DND-41 (cell line): Measurements from ENCODE around the gene KCNIP2.
A peak's percentile ranks its signal among the peaks of the same experiment; 100 is the strongest.

Source experiments
- ATAC-seq: fragments of 200-7000 bp; cut with Tn5 transposase; 3 replicates; pipeline ENCODE4 v1.9.1; 2021; ENCODE audit warnings: low read depth; ENCODE audit not compliant: insufficient read depth
- DNase-seq: peaks from one replicate; pipeline ENCODE4 v3.0.0-alpha.2; 2020
- H2AFZ ChIP-seq: 2 replicates; pipeline ENCODE4 v1.6.0; 2012; ENCODE audit warnings: low read depth, low read length
- H3K27ac ChIP-seq: 2 replicates; pipeline ENCODE4 v1.5.1; 2012; ENCODE audit warnings: low read length, inconsistent platforms
- H3K27me3 ChIP-seq: fragments of 200-600 bp; sonication (generic); 2 replicates; pipeline ENCODE4 v1.6.0; 2012; ENCODE audit warnings: low read length, mild to moderate bottlenecking, inconsistent platforms; ENCODE audit not compliant: insufficient read depth, poor library complexity
- H3K36me3 ChIP-seq: 2 replicates; pipeline ENCODE4 v1.5.1; 2012; ENCODE audit warnings: low read length, inconsistent platforms; ENCODE audit not compliant: insufficient read depth
- H3K4me1 ChIP-seq: 2 replicates; pipeline ENCODE4 v1.5.1; 2012; ENCODE audit warnings: mild to moderate bottlenecking, low read length; ENCODE audit not compliant: insufficient read depth
- H3K4me2 ChIP-seq: 2 replicates; pipeline ENCODE4 v1.6.0; 2012; ENCODE audit warnings: mild to moderate bottlenecking, moderate library complexity, low read length, inconsistent platforms; ENCODE audit not compliant: insufficient read depth
- H3K4me3 ChIP-seq, 2 experiments: fragments of 200-600 bp in 1 of 2; shearing (Covaris generic) in 1 of 2; 2 replicates each; pipeline ENCODE4 v1.5.1; 2012 to 2016; ENCODE audit warnings: inconsistent platforms in 2 of 2, low read length in 2 of 2, mild to moderate bottlenecking in 2 of 2, low read depth in 1 of 2, moderate library complexity in 1 of 2
- H3K79me2 ChIP-seq: 2 replicates; pipeline ENCODE4 v1.6.0; 2012; ENCODE audit warnings: low read length, inconsistent platforms; ENCODE audit not compliant: insufficient read depth
- H3K9ac ChIP-seq: 2 replicates; pipeline ENCODE4 v1.6.0; 2012; ENCODE audit warnings: low read depth, mild to moderate bottlenecking, inconsistent platforms, low read length, moderate library complexity
- H3K9me3 ChIP-seq: 2 replicates; pipeline ENCODE4 v1.5.1; 2012; ENCODE audit warnings: low read length, moderate library complexity, mild to moderate bottlenecking, inconsistent platforms; ENCODE audit not compliant: insufficient read depth, severe bottlenecking
- H4K20me1 ChIP-seq: 2 replicates; pipeline ENCODE4 v1.6.0; 2012; ENCODE audit warnings: low read length; ENCODE audit not compliant: insufficient read depth
- CTCF ChIP-seq: IDR thresholded peaks from 2 replicates; pipeline ENCODE4 v1.5.1; 2012; ENCODE audit warnings: borderline replicate concordance, low read length, moderate library complexity, mild to moderate bottlenecking; ENCODE audit not compliant: poor library complexity, severe bottlenecking; ENCODE audit errors: extremely low read depth
- EZH2 ChIP-seq: IDR thresholded peaks from 3 replicates; pipeline ENCODE4 v1.6.1; 2012; ENCODE audit warnings: borderline replicate concordance, low read depth, mild to moderate bottlenecking, moderate library complexity, low read length, inconsistent platforms; ENCODE audit not compliant: severe bottlenecking

Gene KCNIP2

DNA sequence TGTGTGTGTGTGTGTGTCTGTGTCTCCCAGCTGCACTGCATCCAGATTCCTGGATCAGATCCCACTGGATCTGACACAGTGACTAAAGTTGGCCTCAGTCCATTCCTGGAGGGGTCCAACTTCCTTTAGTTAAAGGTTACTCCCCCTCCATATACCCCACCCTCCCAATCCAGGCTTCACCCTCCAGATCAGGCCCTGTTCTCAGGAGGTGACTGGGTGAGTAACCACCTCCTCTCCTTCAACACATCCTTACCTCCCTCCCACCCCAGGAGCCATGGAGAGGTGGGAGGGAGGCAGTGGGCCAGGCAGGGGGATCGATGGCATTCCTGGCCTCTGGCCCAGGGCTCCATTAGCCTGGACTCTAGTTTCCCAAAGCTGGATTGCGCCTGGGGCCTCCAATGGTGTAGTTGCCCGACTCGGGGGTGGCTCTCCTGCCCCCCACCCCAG, 11.3 kb downstream of the KCNIP2 start:
- H3K27me3 ChIP-seq, result no peaks in the 10 kb centered on the region
- ATAC-seq (no peak), DNase-seq (no peak)
- H3K36me3 ChIP-seq, result no peaks in the 10 kb centered on the region
- peak overlapping the region; percentile 80; the same call in 1 of the 2 replicates for H3K27ac ChIP-seq
- no peak overlapping the region for H2AFZ ChIP-seq
- no peaks in the 10 kb centered on the region for H3K9me3 ChIP-seq
- H4K20me1 ChIP-seq, result peaks cover 3% of the 10 kb centered on the region; the same call in 1 of the 2 replicates
- H3K4me3 ChIP-seq, result peak overlapping the region in 1 of 2 experiments; percentile 64; a peak in 1 of 4 replicates
- peaks cover 35% of the 10 kb centered on the region for H3K4me1 ChIP-seq
- H3K9ac ChIP-seq, result 0 out of 2 replicates have a peak overlapping the region, but pooled peaks have one; percentile 66
- TF ChIP-seq EZH2 (no peak), CTCF (no peak)
- H3K79me2 ChIP-seq, result no peaks in the 10 kb centered on the region
- H3K4me2 ChIP-seq, result peak overlapping the region; percentile 92

GRCh38 chr10:101831169-101831811, 12.3 kb downstream of the KCNIP2 start:
- Histone ChIP-seq H3K27ac (peak overlapping the region; percentile 80), H3K36me3 (no peaks in the 10 kb centered on the region), H3K27me3 (no peaks in the 10 kb centered on the region), H3K4me1 (peaks cover 35% of the 10 kb centered on the region), H3K9ac (peak overlapping the region; percentile 66), H3K79me2 (no peaks in the 10 kb centered on the region), H3K9me3 (no peaks in the 10 kb centered on the region), H3K4me3 (peak overlapping the region; percentile 18 to 64; a peak in 3 of 4 replicates), H3K4me2 (peak overlapping the region; percentile 92), H2AFZ (peak overlapping the region; percentile 85), H4K20me1 (peaks cover 3% of the 10 kb centered on the region; the same call in 1 of the 2 replicates)
- no peak for ATAC-seq
- no peak for DNase-seq
- no peak for TF ChIP-seq EZH2
- no peak for TF ChIP-seq CTCF

- ATAC-seq (peak; percentile 93), DNase-seq (peak; percentile 92)
- Histone ChIP-seq H3K4me1 (peaks cover 35% of the 10 kb centered on the region), H3K27ac (peak overlapping the region; percentile 80), H3K79me2 (no peaks in the 10 kb centered on the region), H3K4me3 (peak overlapping the region; percentile 18 to 64; a peak in 3 of 4 replicates), H4K20me1 (peaks cover 3% of the 10 kb centered on the region; the same call in 1 of the 2 replicates), H2AFZ (peak overlapping the region; percentile 85), H3K9me3 (no peaks in the 10 kb centered on the region), H3K9ac (peak overlapping the region; percentile 66), H3K4me2 (peak overlapping the region; percentile 92), H3K36me3 (no peaks in the 10 kb centered on the region), H3K27me3 (no peaks in the 10 kb centered on the region)
- TF ChIP-seq CTCF (no peak), EZH2 (no peak)
These were observed 13.1 kb downstream of the KCNIP2 start for GRCh38 chr10:101830322-101831168.
